Activated T-helper 1 cell treated with Interleukin-2 at 50 U/mL for 16 hours (primary cell): ENCODE measurements around the gene ADD2.
"Not testable (repeated sequence)": the region's sequence is repeated elsewhere in the genome, so short reads cannot be mapped to it uniquely, and the experiment has no call there.

Experiments
- DNase-seq: peaks from one replicate; pipeline ENCODE4 v3.0.0-alpha.2; 2020; ENCODE audit warnings: low read depth

Gene ADD2, protein sequence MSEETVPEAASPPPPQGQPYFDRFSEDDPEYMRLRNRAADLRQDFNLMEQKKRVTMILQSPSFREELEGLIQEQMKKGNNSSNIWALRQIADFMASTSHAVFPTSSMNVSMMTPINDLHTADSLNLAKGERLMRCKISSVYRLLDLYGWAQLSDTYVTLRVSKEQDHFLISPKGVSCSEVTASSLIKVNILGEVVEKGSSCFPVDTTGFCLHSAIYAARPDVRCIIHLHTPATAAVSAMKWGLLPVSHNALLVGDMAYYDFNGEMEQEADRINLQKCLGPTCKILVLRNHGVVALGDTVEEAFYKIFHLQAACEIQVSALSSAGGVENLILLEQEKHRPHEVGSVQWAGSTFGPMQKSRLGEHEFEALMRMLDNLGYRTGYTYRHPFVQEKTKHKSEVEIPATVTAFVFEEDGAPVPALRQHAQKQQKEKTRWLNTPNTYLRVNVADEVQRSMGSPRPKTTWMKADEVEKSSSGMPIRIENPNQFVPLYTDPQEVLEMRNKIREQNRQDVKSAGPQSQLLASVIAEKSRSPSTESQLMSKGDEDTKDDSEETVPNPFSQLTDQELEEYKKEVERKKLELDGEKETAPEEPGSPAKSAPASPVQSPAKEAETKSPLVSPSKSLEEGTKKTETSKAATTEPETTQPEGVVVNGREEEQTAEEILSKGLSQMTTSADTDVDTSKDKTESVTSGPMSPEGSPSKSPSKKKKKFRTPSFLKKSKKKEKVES

DNA sequence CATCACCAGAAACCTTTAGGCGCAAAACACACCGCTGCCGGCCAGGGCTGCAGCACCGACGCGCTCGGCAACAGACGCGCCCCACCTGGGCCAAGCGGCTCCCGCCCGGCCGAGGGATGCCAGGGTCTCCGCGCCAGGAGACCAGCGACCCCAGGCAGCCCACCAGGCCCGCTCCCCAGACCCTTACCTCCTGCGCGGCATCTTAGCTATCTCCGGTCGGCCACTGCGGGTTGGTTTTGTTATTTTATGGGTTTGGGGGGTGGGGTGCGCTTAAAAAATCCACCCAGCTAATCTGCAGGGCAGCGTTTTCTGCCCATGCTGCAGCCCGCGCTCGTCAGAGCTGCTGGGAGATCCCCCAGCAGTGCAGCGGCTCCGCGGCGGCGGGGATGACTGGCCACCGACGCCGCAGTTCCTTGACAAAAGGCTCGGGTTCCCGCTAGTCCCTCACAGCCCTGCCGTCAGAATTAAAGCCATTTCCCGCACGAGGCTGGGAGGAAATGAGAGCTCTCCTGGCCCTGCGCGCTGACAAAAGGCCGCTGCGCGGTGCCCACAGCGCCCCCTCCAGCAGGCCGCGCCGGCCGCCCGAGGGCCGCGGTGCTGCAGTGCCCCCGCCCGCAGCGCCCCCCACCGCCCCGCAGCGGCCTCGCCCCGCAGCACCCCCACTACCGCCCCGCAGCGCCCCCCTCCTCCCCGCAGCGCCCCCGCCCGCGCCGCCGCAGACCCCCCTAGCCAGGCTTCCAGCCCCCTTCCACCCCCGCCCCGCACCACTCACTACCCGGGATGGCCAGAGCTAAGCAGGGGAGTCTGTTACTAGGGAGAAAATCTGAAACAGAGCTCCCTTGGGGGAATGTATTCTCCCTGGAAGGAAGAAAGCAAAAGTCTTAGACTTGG, at the start of gene ADD2:
Gene ADD2, minus strand, starts transcription at position 502 of the 891 bp plus-strand sequence. CDS start 61,792 bp downstream, outside the sequence.
- DNase-seq, result no peak

DNA sequence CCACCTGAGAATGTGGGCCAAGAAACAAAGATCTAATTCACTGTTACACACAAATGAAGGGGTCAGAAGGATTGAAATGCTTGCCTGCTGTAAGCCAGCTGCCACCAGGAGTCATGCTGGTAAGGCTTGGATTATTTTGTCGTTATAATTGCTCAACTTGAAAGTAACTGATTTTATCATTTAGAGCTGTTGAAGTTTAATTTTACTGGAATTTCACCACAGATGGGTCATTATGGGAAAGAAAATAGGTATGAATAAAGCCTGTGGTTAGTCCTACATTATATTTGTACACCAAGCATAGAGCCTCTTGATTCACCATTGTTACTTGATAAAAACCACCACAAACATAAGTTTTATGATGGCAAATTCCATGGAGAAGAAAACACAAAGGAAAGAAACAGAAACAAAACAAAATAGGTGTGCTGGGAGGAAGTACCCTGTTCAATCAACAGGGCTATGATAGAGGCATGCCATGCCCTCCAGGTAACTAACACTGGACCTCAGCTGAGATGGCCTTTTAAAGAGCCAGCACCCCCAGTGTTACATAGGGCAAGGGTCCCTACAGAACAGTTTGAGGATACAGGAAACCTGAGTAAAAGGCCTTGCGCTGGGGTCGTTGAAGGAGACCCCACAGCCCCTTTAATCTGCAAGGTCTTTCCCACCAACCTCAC, 49.4 kb upstream of the ADD2 start:
- no peak for DNase-seq

DNA sequence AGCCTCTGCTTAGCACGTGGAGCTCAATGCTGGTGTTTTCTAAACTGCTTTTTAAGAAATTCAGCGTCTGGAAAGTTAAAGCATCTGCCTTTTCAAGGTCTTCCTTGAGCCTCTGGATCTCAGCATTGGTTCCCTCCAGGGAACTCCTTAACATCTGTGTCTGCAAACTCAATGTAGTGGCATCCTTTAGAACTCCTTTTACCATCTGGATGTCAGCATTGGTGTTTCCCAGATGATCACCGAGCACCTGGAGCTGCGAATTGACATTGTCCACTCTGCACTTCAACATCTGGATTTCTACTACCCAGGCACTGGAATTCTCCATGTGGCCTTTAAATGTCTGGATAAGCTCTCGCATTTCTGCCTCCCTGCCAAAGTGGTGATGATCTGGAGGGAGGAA, 48.7 kb upstream of the ADD2 start:
- DNase-seq, result no peak

DNA sequence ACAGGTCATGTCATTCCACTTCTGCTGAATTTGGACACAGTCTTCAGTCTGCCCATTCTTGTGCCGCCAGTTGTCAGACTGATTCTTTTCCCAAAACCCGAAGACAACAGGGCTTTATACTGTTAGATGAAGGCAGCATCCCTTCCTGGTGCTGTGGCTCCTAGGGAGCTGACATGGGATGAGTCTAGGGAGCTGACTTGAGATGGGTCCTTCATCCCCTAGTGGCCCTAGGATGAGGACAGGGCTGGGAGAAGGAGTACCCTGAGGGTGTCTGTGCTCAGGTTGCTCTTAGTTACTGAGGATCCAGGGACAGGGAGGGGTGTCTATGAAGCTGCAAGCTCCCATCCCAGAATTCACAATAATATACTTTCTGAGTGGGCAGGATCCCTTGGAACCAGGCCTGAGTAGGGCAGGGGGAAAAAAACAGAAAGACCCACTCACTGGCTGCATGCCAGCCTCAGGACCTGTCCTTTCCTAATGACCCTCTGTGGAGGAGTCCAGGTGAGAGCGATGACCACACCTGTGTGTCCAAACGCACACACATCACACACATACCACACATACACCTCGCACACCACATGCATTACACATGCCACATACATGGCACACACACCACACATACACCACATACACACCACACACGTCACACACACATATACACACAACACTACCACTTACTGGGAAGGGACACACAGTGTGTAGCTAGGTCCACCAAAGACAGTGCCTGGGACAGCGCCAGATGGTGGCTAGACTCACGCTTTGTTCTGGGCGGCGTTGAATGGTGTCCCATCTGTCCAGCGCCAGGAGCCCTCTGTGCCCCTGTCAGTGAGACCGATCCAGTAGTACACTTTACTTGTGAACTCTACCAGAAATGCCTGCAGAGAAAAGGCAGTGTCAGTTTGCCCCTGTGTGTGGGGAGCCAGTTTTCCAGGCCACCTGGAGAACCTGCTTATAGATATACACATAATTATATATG, 41.3 kb upstream of the ADD2 start:
- DNase-seq, result no peak

DNA sequence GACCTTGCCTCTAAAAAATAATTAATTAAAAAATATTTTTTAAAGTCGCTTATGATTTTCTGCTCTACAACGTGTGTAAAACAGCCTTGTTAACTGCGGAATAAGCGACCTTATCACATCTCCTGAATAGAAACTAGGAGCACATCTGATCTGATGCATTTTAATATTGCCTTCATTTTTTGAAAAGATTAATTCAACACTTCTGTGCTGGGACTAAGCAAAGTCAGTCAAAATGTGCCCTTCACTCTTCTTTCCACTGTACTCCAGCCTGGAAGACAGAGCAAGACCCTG, 39.8 kb upstream of the ADD2 start:
- no peak for DNase-seq

DNA sequence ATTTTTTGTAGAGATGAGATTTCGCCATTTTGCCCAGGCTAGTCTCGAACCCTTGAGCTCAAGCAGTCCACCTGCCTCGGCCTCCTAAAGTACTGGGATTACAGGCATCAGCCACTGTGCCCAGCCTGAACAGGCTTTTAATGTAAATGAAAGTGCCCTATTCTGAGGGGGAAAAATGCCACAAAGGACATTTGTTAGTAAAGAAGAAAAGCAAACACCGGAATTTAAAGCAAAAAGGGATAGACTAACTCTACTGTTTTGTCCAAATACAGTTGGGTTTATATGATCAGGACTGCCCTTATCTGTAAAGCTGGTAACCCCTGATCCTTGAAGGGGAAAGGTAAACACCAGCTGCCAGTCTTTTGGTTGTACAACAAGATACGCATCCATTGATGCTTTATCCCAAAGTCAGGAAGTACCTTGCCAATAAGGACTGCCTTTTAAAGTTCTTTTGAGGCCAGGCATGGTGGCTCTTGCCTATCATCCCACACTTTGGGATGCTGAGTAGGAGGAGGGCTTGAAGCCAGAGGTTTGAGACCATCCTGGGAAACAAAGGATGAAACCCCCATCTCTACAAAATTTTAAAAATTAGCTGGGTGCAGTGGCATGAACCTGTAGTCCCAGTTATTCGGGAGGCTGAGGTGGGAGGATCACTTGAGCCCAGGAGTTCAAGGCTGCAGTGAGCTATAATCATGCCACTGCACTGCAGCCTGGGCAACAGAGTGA, 39.3 kb upstream of the ADD2 start:
- no peak for DNase-seq

DNA sequence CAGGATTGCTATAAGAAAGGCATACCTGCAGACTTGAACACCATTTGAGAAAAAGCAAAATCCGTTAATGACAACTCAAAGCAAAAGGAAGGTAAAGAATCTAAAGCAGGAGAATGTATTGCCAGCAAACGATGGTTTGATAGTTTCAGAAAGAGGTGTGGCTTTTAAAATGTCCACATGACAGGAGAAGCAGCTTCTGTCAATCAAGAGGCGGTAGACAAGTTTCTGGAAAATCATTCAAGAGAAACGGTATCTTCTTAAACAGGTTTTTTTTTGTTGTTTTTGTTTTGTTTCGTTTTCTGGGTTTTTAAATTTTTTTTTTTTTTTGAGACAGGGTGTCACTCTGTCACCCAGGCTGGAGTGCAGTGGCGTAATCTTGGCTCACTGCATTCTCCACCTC, 38.6 kb upstream of the ADD2 start:
- DNase-seq, result no peak

DNA sequence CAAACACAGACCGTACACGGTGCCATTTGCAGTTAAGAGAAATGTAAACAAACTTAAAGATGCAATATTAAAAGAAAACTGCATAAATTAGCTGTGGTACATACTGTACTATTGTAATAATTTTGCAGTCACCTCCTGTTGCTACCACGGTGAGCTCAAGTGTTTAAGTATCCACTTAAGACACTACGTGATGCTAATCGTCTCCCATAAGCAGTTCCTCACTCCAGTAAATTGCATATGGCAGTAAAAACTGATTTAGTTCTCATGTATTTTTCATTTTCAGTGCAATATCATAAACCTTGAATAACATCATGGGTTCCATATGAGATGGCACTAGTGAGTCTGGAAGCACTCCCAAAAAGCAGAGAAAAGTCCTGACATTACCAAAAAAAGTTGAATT, 38.0 kb upstream of the ADD2 start:
- no peak for DNase-seq

DNA sequence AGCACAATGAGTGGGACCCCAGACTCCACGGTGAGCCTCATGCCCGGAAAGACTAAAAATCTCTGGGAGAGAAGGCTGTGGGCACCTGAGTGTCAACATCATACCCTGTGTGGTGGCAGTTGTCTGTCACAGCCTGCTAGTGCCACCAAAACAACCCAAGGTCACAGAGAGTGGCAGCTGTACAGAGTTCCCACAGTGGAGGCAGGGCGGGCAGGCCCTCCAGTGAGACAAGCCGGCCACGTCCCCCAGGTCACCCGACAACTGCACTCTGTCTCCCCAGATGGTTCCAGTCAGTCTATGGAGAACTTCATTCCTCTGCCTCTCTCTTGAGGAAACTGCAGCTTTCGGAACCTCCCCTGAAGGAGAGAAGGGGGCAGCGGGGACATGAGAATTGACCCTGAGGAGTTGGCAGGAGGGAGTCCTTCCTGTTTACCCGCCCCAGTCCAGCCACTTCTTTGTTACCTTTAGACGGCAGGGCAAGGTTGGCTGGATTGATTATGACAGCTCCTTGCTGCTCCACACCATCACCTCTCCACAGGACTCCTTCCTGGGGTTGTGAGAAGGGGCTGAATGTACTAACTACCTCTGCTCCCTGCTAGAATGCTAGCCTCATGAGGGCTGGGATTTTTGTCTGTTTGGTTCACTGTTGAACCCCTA, 33.7 kb upstream of the ADD2 start:
- no peak for DNase-seq

DNA sequence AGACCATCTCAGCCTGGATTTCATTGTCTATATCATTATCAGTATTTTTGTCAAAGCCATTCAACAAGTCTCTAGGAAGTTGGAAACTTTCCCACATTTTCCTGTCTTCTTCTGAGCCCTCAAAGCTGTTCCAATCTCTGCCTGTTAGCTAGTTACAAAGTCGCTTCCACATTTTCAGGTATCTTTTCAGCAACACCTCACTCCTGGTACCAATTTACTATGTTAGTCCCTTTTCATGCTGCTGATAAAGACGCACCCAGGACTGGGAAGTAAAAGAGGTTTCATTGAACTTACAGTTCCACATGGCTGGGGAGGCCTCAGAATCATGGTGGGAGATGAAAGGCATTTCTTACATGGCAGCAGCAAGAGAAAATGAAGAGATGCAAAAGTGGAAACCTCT, 31.7 kb upstream of the ADD2 start:
- DNase-seq, result no peak

DNA sequence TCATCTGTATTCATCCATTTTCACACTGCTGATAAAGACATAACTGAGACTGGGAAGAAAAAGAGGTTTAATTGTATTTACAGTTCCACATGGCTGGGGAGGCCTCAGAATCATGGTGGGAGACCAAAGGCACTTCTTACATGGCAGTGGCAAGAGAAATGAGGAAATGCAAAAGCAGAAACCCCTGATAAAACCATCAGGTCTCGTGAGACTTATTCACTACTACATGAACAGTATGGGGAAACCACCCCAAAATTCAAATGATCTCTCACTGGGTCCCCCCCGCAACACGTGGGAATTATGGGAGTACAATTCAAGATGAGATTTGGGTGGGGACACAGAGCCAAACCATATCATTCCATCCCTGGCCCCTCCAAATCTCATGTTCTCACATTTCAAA, 30.0 kb upstream of the ADD2 start:
- DNase-seq, result not testable (repeated sequence)

DNA sequence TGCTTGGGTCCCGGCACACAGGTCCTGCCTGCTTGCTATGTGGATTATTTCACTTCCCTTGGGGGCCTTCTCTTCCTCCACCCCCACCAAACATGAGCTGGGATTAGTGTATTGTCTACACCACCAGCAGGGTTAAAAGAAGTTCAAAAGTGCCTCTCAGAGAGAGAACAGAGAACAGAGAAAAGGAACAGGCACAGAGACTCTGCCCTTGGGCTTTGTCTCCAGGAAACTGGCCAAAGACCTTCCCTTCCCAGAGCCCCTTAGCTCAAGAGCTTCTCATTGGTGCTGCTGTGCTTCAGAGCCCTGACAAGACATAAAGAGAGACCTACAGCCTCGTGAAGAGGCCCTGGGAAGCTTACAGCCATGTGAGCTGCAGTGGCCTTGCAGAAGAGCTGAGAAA, 29.5 kb upstream of the ADD2 start:
- DNase-seq, result no peak

DNA sequence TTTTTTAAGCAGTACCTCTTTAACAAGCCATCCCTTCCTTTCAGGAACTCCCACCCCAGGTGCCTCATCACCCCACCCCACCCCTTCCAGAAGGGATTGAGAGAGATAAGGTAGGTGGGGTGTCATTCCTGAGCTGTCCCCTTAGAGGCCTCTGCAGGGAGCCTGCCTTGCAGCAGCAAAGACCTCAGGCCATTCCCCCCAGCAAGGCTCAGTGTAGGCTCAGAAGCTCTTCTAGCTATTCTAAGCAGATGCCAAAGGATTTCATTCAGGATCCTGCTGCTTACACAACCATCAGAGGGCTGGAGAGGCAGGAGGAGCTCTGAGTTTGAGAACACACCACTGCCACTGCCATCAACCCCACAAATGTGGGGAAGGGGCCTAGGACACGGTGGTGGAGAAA, 28.3 kb upstream of the ADD2 start:
- no peak for DNase-seq

DNA sequence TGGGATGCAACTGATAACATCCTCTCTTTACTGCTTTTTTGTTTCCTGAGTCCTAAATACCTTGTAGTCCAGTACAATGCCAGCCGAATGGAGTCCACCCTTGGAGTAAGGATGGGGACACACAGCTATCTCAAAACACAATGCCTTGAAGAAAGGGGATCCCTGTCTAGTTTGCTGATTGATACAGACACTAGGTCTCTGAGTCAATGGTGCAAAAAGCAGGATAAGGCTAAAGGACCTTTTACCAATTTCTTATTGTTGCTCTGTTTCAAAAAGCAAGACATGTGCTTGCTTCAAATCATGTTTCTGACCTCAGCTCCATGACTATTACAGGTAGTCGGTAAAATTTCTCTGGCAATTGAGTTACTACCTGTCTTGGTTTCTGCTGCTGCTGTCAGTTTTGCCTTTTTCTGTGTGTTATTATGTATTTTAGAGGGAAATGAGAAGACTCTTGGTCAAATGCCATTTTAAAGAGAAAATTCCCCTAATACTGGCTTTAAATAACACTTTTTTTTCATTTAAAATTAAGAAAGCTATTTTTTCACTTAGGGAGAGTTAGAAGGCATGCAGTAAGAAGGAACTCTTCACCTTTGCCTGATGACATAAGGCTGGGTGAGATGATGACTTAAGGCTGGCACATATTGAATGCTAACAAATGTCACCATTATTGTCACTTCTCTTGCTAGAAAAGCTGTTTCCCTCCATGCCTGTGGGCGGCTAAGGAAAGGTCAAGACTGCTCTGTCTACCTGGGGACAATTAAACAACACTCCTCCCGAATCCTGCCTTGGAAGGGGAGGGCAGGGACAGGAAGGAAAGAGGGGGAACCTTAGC, 27.4 kb upstream of the ADD2 start:
- no peak for DNase-seq

DNA sequence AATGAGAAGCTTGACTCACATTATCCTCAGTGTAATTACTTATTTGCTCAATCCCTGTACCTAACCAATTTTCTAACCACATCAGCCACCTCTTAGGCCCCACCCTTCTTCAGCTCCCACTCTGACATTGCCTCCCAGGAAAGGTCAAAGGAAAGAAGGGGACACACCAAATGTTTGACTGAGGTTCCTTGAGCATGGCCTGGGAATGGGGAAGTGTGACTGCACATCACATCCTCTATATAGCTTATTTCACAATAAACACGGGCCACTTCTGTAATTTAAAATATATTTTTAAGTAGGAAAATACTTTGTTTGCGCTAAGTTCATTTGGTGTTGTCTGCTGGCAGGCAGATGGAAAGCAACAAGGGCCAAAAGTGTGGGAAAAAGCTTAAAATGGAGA, 25.4 kb upstream of the ADD2 start:
- DNase-seq, result no peak

DNA sequence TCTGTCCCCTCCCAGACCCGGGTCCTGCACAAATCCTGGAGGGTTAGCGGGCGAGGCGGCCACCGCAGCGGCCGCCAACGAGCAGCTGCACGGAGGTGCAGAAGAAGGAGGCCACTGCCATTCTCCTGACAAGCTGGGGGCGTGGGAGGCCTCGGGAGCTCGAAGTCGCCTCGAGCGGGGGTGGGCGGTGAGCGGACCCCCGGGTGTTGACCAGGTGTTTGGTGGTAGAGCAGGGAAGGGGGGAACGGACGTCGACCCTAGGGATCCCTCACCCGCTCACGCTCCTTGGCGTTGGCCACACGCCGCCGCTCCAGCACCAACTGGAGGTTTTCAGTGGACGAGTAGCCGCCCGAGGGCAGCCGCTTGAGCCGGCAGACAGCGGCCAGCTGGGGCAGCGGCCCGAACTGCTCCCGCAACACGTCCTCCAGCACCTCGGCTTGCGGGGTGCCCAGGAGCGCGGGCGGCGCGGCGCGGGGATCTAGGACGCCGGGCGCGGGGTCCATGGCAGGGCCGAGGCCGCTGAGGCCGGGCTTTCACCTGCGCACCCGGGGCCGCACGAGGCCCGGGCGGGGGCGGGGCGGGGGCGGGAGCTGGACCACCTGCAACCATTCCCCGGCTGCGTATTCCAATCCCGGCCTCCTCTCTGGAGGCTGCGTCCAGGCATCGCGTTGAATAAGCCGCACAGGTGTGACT, 22.3 kb upstream of the ADD2 start, which contains the start of gene FIGLA:
Gene FIGLA, minus strand, starts transcription at position 508 of the 693 bp plus-strand sequence. Its CDS starts 5 bp downstream, at position 503.
- DNase-seq, result no peak

DNA sequence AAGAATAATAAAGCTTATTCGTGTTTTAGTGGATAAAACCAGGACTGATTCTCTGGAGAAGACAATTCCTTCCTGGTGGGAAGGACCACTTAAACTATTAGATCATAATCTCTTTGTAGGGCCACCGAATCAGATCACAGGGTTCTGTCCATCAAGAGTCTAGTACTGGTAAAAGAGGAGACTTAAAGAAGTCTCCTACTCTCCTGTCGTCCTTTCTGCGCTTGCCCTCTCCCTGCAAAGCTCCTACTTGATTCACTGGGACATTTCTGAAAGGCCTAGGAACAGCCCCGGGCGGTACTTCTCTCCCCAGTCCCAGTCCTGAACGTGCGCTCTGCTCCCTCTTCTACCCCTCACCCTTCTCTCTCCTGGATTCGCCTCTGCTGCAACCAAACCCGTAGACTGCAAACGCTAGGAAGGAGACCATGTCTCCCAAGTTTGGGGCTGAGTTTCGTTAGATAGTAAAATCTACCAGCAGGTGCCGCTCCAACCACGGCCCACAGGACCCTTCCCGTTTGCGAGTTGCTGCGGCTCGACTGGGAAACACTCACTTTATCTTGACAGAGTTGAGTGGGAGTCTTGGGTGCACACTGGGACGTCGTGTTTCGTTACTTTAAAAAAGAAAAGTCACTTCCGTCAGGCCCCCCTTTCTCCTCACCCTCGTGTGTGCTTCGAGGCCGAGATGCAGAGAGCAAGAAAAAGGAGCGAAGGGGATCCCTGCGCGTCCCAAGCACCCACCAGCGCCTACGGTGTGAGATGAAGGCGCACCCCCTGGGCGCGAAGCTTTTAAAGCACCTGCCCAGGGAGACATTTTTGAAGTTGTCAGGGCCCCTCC, 21.5 kb upstream of the ADD2 start:
- no peak for DNase-seq
